Psoas muscle (tissue), 8 donors: ENCODE data around the gene SH2D4B. TPM values are rescaled to one million over a fixed set of nuclear protein-coding genes. Genes with fewer than 3 reads are reported as not detected.
"Not testable (repeated sequence)": the region's sequence is repeated elsewhere in the genome, so short reads cannot be mapped to it uniquely, and the experiment has no call there.

ENCODE experiments used
- ATAC-seq, 4 donors: fragments of 200-7000 bp; cut with Tn5 transposase; one replicate each; pipeline ENCODE4 v1.9.1; 2020; ENCODE audit warnings: moderate library complexity in 3 of 4, mild to moderate bottlenecking in 2 of 4
- DNase-seq, 2 donors: peaks; one replicate each; pipeline ENCODE4 v3.0.0-alpha.2; 2020
- H3K27ac ChIP-seq: fragments of 200-600 bp; one replicate; pipeline ENCODE4 v1.8.0; 2022
- H3K27me3 ChIP-seq, 3 donors: fragments of 200-600 bp in 1 of 3; one replicate each; pipeline versions ENCODE4 v1.6.1 to v1.8.0; 2013 to 2022; ENCODE audit warnings: low read length in 2 of 3, mild to moderate bottlenecking in 2 of 3, moderate library complexity in 1 of 3; ENCODE audit not compliant: insufficient read depth in 3 of 3
- H3K36me3 ChIP-seq, 2 donors: fragments of 200-600 bp in 1 of 2; one replicate each; pipeline versions ENCODE4 v1.6.1 to v1.8.0; 2013 to 2022; ENCODE audit warnings: low read depth in 1 of 2, mild to moderate bottlenecking in 1 of 2, moderate library complexity in 1 of 2; ENCODE audit not compliant: insufficient read depth in 1 of 2
- H3K4me1 ChIP-seq: fragments of 200-600 bp; one replicate; pipeline ENCODE4 v1.8.0; 2022
- H3K4me3 ChIP-seq: fragments of 200-600 bp; one replicate; pipeline ENCODE4 v1.8.0; 2022; ENCODE audit warnings: mild to moderate bottlenecking
- H3K9me3 ChIP-seq: fragments of 200-600 bp; one replicate; pipeline ENCODE4 v1.8.0; 2022
- CTCF ChIP-seq: fragments of 200-600 bp; IDR thresholded peaks from one replicate; pipeline ENCODE4 v1.8.0; 2022; ENCODE audit warnings: antibody characterized with exemption
- WGBS, 3 donors: extraction: QIAGEN DNeasy Blood & Tissue Kit; methylation state at CpG; one replicate each; pipeline versions ENCODE4 v1.1.6 to v1.1.7; 2013; 5-methylcytosine and 5-hydroxymethylcytosine counted together
- intact Hi-C, 2 donors: fragments of 100-400 bp; cut with DNase I; formaldehyde crosslinking; loops; one replicate each; pipeline versions ENCODE4 v1.11.0 to v1.14.2; 2022
- polyA plus RNA-seq, 3 donors: library from polyadenylated mRNA; stranded (reverse); fragments of 200-250 nt; gene quantifications; one replicate each; pipeline ENCODE4 v1.2.3, GENCODE V29; 2013
- total RNA-seq, 4 donors: library from RNA; stranded (reverse); fragmentation: NEBNext Ultra II Directional in 2 of 4; extraction: Animal tissue kit (Norgen Biotek cat#: 25700) in 2 of 4; gene quantifications; one replicate each; pipeline versions ENCODE4 v1.2.1 to v1.2.4, GENCODE V29; 2021 to 2023
- donor health status: healthy with polysubstance abuse.
- donor health status: DM: no; HTN: no; CAD: no; lungs with moderate emphysema.
- donor health status: Bipolar disorder and iron deficiency.
- donor health status: healthy.
- donor health status: DM: yes; HTN: yes; CAD: no.
- donor health status: DM: no; HTN: no; CAD: no.
- donor health status: DM: no; HTN: no; CAD: no.
- donor health status: DM: yes; HTN: yes; CAD: no.

The SH2D4B gene
- total and polyA plus RNA-seq, 7 donors: 0.01 TPM; not detected in 6

GRCh38 chr10:80540618-80540980 lies 2.9 kb downstream of the SH2D4B start:
- no peak for TF ChIP-seq CTCF
- Histone ChIP-seq H3K9me3 (no peaks in the 10 kb centered on the region), H3K4me3 (peak overlapping the region; percentile 22), H3K27ac (peak overlapping the region; percentile 30), H3K27me3 (peaks cover 0 to 5% (median 0%) of the 10 kb centered on the region in 3 donors), H3K36me3 (no peaks in the 10 kb centered on the region), H3K4me1 (no peaks in the 10 kb centered on the region)
- ATAC-seq: no peak
- WGBS, 3 donors: 23 to 36% (median 34%) methylated on average over 9 of the region's 9 CpGs
- no peak for DNase-seq
- intact Hi-C loops: no loop called here

- Histone ChIP-seq H3K27ac (peak overlapping the region; percentile 58), H3K27me3 (peaks cover 0 to 5% (median 0%) of the 10 kb centered on the region in 3 donors), H3K36me3 (no peaks in the 10 kb centered on the region), H3K4me1 (no peaks in the 10 kb centered on the region), H3K4me3 (peak overlapping the region; percentile 22), H3K9me3 (no peaks in the 10 kb centered on the region)
- WGBS, 3 donors: 49 to 56% (median 55%) methylated on average over 11 of the region's 11 CpGs
- DNase-seq (no peak), ATAC-seq (peak in 3 of 4 donors; percentile 53 to 67 (median 58))
- TF ChIP-seq CTCF: no peak
- intact Hi-C loops: no loop called here
Observed at GRCh38 chr10:80540981-80541750, 3.5 kb downstream of the SH2D4B start.

- 70 to 75% (median 74%) methylated on average over 4 of the region's 4 CpGs for WGBS, 3 donors
- no peaks in the 10 kb centered on the region for H3K9me3 ChIP-seq
- no peak for DNase-seq
- no peak overlapping the region for H3K4me3 ChIP-seq
- no peak for TF ChIP-seq CTCF
- no peaks in the 10 kb centered on the region for H3K36me3 ChIP-seq
- H3K27ac ChIP-seq: peak overlapping the region; percentile 58
- intact Hi-C loops: no loop called here
- ATAC-seq: no peak
- H3K27me3 ChIP-seq: peaks cover 0 to 3% (median 0%) of the 10 kb centered on the region in 3 donors
- H3K4me1 ChIP-seq: no peaks in the 10 kb centered on the region
Observed at GRCh38 chr10:80542053-80542452, 4.4 kb downstream of the SH2D4B start.

- no peaks in the 10 kb centered on the region for H3K4me1 ChIP-seq
- H3K27me3 ChIP-seq: peaks cover 0 to 3% (median 0%) of the 10 kb centered on the region in 3 donors
- H3K36me3 ChIP-seq: no peaks in the 10 kb centered on the region
- no peak overlapping the region for H3K4me3 ChIP-seq
- DNase-seq (no peak), ATAC-seq (no peak)
- intact Hi-C loops: no loop called here
- no peaks in the 10 kb centered on the region for H3K9me3 ChIP-seq
- no peak for TF ChIP-seq CTCF
- H3K27ac ChIP-seq: no peak overlapping the region
- 78 to 91% (median 84%) methylated on average over 10 to 19 of the region's 19 CpGs for WGBS, 3 donors
Observed at GRCh38 chr10:80542652-80543318, 5.1 kb downstream of the SH2D4B start.

- 94 to 95% (median 95%) methylated on average over 20 to 25 of the region's 25 CpGs for WGBS, 3 donors
- intact Hi-C loops, ATAC-seq, H3K36me3 ChIP-seq, H3K9me3 ChIP-seq, H3K4me1 ChIP-seq, DNase-seq, H3K27me3 ChIP-seq, H3K4me3 ChIP-seq, H3K27ac ChIP-seq: not testable (repeated sequence)
Observed at GRCh38 chr10:80543319-80543672, 5.6 kb downstream of the SH2D4B start.
